ENCODE results near the gene P2RY6. TPM values are rescaled to one million over a fixed set of nuclear protein-coding genes. Genes with fewer than 3 reads are reported as not detected.

P2RY6 gene
- total RNA-seq, 4 donors from 2014 or later, result 0.38 to 2.2 (median 1.4) TPM

- no peak for TF ChIP-seq CTCF (IDR thresholded peaks at IDR 0.05; ENCODE audit: low read depth)
Observed at GRCh38 chr11:73228268-73229134, 43.6 kb upstream of the P2RY6 start.

DNA sequence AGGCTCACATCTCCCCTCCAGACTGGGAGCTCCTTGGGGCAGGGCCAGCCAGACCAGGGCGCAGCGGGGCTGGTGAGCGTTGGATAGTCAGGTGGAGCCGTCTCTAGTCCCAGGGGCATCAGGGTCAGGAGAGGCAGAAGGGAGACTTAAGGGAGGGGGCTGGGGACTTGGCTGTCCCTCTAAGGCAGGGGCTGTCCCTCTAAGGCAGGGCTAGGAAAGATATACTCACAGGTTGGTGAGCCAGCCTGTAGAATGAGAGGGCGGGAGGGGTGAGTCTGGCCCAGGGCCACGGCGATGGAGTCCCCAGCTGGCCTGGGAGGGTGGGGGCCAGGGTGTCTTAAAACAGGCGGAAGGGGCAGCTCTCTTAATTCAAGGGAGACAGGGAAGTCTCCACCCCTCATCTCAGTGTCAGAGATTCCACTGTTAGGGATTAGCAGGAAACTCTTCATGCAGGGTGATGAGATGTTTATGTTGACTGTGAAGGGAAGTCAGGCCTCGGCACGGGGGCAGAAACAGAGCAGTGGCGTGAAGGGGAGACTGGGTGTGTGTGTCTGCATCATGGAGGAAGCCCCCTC is 42.7 kb upstream of the P2RY6 start:
- TF ChIP-seq CTCF (IDR thresholded peaks at IDR 0.05; ENCODE audit: low read depth), result no peak

DNA sequence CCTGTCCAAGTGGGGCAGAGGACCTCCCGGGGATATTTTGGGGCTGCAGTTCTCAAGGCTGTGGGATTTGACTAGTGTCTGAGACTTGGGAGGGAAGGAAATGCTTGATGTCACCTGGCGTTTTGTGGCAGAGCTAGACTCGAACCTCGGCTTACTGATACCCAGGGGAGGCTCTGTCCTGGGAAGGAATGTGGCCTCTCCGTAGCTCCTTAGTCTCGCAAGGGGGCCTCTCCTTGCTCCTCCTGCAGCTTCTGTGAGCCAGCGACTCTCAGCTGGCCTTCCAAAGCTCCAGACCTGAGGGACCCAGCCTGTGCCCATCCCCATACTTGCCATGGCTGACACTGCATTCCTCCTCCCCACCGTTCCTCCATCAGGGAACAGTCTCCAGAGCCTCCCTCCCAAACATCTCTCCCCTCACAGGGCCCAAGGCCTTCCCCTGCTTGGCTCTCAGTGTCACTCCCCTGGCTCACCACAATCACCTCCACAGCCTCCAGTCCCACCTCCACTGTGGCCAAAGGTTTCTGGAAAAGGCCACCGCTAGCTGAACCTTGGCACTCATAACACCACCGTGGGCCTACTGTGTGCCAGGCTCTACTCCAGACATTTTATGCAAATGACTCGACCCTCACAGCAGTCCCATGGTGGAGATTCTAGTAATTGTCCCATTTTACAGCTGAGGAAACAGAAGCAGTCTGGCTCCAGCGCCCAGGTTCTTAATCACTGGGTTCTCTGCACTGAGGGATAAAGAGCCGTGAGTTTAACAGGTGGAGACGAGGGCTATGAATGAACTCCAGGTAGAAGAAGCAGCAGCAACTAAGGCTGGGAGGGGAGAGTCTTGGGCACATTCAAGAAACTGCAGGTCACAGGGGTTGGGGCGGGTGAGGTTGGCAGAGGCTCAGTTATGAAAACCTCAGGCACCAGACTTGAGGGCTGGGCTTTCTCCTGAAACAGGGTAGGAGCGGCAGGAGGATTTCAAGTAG is 42.0 kb upstream of the P2RY6 start:
- TF ChIP-seq CTCF (IDR thresholded peaks at IDR 0.05; ENCODE audit: low read depth), result no peak

- no peak for TF ChIP-seq CTCF (IDR thresholded peaks at IDR 0.05; ENCODE audit: low read depth)
Observed at GRCh38 chr11:73230931-73231330, 41.2 kb upstream of the P2RY6 start.

- TF ChIP-seq CTCF (IDR thresholded peaks at IDR 0.05; ENCODE audit: low read depth), result no peak
Observed at GRCh38 chr11:73233211-73233610, 38.9 kb upstream of the P2RY6 start.

DNA sequence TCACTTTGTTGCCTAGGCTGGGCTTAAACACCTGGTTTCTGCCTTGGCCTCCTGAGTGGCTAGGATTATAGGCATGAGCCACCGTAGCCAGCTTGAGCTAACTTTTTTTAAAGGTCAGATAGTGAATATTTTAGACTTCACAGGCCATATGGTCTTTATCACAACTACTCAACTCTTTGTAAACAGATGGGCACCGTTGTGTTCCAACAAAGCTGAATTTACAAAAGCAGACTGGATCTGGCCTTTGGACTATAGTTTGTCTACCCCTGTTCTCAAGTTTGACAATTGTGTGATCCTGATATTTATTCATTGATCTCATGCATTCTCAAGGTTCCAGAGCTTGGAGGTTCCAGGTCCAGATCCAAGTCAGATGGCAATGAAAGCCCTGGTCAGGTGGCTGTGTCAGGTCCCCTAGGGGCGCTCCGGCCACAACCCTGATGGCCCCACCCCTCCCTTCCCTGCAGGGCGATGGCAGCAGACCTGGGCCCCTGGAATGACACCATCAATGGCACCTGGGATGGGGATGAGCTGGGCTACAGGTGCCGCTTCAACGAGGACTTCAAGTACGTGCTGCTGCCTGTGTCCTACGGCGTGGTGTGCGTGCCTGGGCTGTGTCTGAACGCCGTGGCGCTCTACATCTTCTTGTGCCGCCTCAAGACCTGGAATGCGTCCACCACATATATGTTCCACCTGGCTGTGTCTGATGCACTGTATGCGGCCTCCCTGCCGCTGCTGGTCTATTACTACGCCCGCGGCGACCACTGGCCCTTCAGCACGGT is 38.3 kb upstream of the P2RY6 start:
- no peak for TF ChIP-seq CTCF (IDR thresholded peaks at IDR 0.05; ENCODE audit: low read depth)

All from subcutaneous adipose tissue (tissue), 4 donors.